ENCODE measurements around the gene ATL3. TPM values are rescaled to one million over a fixed set of nuclear protein-coding genes. Genes with fewer than 3 reads are reported as not detected.

Gene ATL3
- total and polyA plus RNA-seq, 2 donors (not counting 1 experiment from before 2014, with no cell fraction given), result 8.9 to 33.8 TPM

- H3K9me3 ChIP-seq (ENCODE audit: control extremely low read depth in 1 of 3, control insufficient read depth in 2 of 3, insufficient read depth in 1 of 3, low read length in 2 of 3), result no peaks in the 10 kb centered on the region
- no peak overlapping the region for H3K27ac ChIP-seq (ENCODE audit: low read length in 2 of 2)
- no peaks in the 10 kb centered on the region for H4K20me1 ChIP-seq (ENCODE audit: control insufficient read depth, insufficient read depth, low read length, poor library complexity, severe bottlenecking)
- H2AFZ ChIP-seq (ENCODE audit: insufficient read depth, low read depth, low read length, poor library complexity, severe bottlenecking), result no peak overlapping the region
- ATAC-seq (ENCODE audit: low read depth) (no peak), DNase-seq (peak; percentile 7)
- peak overlapping the region in 1 of 5 experiments; percentile 85 for H3K4me3 ChIP-seq (ENCODE audit: control extremely low read depth in 1 of 5, extremely low read depth in 1 of 5, insufficient read depth in 1 of 5, low read depth in 2 of 5, low read length in 4 of 5)
- no peak overlapping the region for H3K9ac ChIP-seq (ENCODE audit: low read length)
- H3K27me3 Mint-ChIP-seq, result peaks cover 6% of the 10 kb centered on the region
- no peaks in the 10 kb centered on the region for H3K9me3 Mint-ChIP-seq (ENCODE audit: insufficient read depth)
- H3K27ac Mint-ChIP-seq, result no peak overlapping the region
- POLR2A ChIA-PET, result no interaction called here
- no peaks in the 10 kb centered on the region for H3K27me3 ChIP-seq (replicated peaks in 1 of 4; ENCODE audit: control extremely low read depth in 1 of 4, control insufficient read depth in 3 of 4, insufficient read depth in 4 of 4, low read length in 3 of 4)
- H3K4me1 Mint-ChIP-seq, result peaks cover 30% of the 10 kb centered on the region
- H3K4me2 ChIP-seq (replicated peaks; ENCODE audit: low read depth, low read length, poor library complexity, severe bottlenecking), result peak overlapping the region; percentile 88
- H3K4me1 ChIP-seq (ENCODE audit: control insufficient read depth in 2 of 2, insufficient read depth in 2 of 2, low read length in 2 of 2), result peaks cover 15 to 16% of the 10 kb centered on the region in 2 donors
- intact Hi-C loops (cut with micrococcal nuclease), result loop anchor here (5.0 kb wide), 1 partner anchor 304 kb away; the partner anchor contains the start of gene OTUB1
- peak overlapping the region; percentile 51 for H3K4me3 Mint-ChIP-seq
- H3K36me3 ChIP-seq (replicated peaks in 1 of 2; ENCODE audit: control extremely low read depth in 1 of 2, control insufficient read depth in 1 of 2, extremely low read depth in 1 of 2, insufficient read depth in 2 of 2, low read length in 1 of 2), result no peaks in the 10 kb centered on the region
- H3K79me2 ChIP-seq (ENCODE audit: control insufficient read depth, insufficient read depth, low read length), result peaks cover 45% of the 10 kb centered on the region
- WGBS (ENCODE audit: insufficient coverage), result no CpG with 5 or more reads among the region's 8 CpGs
- TF ChIP-seq EZH2 (IDR thresholded peaks at IDR 0.05; ENCODE audit: borderline replicate concordance, insufficient read depth, low read depth, low read length, poor library complexity, severe bottlenecking) (no peak), CTCF (IDR thresholded peaks at IDR 0.05) (no peak)
- CTCF ChIA-PET, result interaction anchor here (1.2 to 1.6 kb wide), 3 partner anchors 12 to 154 kb away, joined by 3 to 19 read pairs (median 4); partner anchors contain the start of gene ATL3
Observed at GRCh38 chr11:63683133-63683991, 12.2 kb upstream of the ATL3 start.
